ENCODE results near the gene MUC4.

DNA sequence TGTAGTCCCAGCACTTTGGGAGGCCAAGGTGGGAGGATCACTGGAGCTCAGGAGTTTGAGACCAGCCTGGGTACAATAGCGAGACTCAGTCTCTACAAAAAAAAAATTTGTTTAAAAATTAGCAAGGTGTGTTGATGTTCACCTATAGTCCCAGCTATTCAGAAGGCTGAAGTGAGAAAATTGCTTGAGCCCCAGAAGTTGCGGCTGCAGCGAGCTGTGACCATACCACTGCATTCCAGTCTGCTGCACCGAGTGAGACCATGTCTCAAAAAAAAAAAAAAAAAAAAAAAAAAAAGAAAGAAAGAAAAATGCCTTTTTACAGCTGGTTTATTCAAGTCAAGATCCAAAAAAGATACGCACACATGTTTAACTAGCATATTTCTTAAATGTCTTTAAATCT is 108.0 kb downstream of the MUC4 start:
- TF ChIP-seq POLR2A (IDR thresholded peaks at IDR 0.05): no peak
- TF ChIP-seq, protein P1, sequence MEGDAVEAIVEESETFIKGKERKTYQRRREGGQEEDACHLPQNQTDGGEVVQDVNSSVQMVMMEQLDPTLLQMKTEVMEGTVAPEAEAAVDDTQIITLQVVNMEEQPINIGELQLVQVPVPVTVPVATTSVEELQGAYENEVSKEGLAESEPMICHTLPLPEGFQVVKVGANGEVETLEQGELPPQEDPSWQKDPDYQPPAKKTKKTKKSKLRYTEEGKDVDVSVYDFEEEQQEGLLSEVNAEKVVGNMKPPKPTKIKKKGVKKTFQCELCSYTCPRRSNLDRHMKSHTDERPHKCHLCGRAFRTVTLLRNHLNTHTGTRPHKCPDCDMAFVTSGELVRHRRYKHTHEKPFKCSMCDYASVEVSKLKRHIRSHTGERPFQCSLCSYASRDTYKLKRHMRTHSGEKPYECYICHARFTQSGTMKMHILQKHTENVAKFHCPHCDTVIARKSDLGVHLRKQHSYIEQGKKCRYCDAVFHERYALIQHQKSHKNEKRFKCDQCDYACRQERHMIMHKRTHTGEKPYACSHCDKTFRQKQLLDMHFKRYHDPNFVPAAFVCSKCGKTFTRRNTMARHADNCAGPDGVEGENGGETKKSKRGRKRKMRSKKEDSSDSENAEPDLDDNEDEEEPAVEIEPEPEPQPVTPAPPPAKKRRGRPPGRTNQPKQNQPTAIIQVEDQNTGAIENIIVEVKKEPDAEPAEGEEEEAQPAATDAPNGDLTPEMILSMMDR (IDR thresholded peaks at IDR 0.05): no peak

Measured in body of pancreas (tissue), 4 donors.